Nephron (organoid): ENCODE measurements around the gene APH1A.

Experiments used
- H3K27ac Mint-ChIP-seq, 3 experiments: 2 replicates each; pipeline ENCODE4 v1.8.0; 2020; ENCODE audit warnings: mixed read lengths in 3 of 3, mild to moderate bottlenecking in 2 of 3, moderate library complexity in 1 of 3
- H3K27me3 Mint-ChIP-seq: 2 replicates; pipeline ENCODE4 v1.8.0; 2021; ENCODE audit warnings: low read depth, mild to moderate bottlenecking, moderate library complexity, mixed read lengths
- H3K36me3 Mint-ChIP-seq: 2 replicates; pipeline ENCODE4 v1.8.0; 2020; ENCODE audit warnings: low read depth, mixed read lengths
- H3K4me1 Mint-ChIP-seq: 2 replicates; pipeline ENCODE4 v1.8.0; 2020; ENCODE audit warnings: mixed read lengths
- H3K4me3 Mint-ChIP-seq, 3 experiments: 2 replicates each; pipeline ENCODE4 v1.8.0; 2020; ENCODE audit warnings: mild to moderate bottlenecking in 3 of 3, mixed read lengths in 3 of 3, moderate library complexity in 2 of 3
- H3K9me3 Mint-ChIP-seq: 2 replicates; pipeline ENCODE4 v1.8.0; 2020; ENCODE audit warnings: mixed read lengths
- CTCF ChIP-seq, 3 experiments: fragments of 200-600 bp; sonication (generic); IDR thresholded peaks; one replicate each; pipeline ENCODE4 v1.5.0; 2021; ENCODE audit warnings: antibody characterized with exemption in 3 of 3; ENCODE audit not compliant: unreplicated experiment in 3 of 3

APH1A gene

GRCh38 chr1:150282558-150282958 is 13.7 kb upstream of the APH1A start:
- Mint-ChIP-seq H3K9me3 (no peaks in the 10 kb centered on the region), H3K4me3 (peak overlapping the region; percentile 83 to 89 (median 84)), H3K36me3 (peaks cover 36% of the 10 kb centered on the region), H3K27ac (peak overlapping the region; percentile 23 to 81 (median 64)), H3K27me3 (no peaks in the 10 kb centered on the region), H3K4me1 (peaks cover 31% of the 10 kb centered on the region)
- no peak for TF ChIP-seq CTCF (IDR thresholded peaks at IDR 0.05; ENCODE audit: unreplicated experiment in 3 of 3)

- peak within 1 kb of the TSS; percentile 83 to 89 (median 84) for H3K4me3 Mint-ChIP-seq
- no peak for TF ChIP-seq CTCF (IDR thresholded peaks at IDR 0.05; ENCODE audit: unreplicated experiment in 3 of 3)
- H3K36me3 Mint-ChIP-seq: peaks cover 38% of the 10 kb centered on the region
- H3K27me3 Mint-ChIP-seq: no peaks in the 10 kb centered on the region
- H3K4me1 Mint-ChIP-seq: peaks cover 31% of the 10 kb centered on the region
- H3K27ac Mint-ChIP-seq: peak within 1 kb of the TSS; percentile 44 to 81 (median 64)
- H3K9me3 Mint-ChIP-seq: no peaks in the 10 kb centered on the region
Measured at GRCh38 chr1:150281758-150282557, 13.1 kb upstream of the APH1A start, which contains the start of gene CIART. CIART (plus strand) TSS chr1:150282554; CDS start chr1:150283268, 714 bp downstream.

GRCh38 chr1:150281221-150281757 is 12.5 kb upstream of the APH1A start:
- H3K9me3 Mint-ChIP-seq: no peaks in the 10 kb centered on the region
- H3K4me1 Mint-ChIP-seq: peaks cover 31% of the 10 kb centered on the region
- H3K27me3 Mint-ChIP-seq: peaks cover under 1% of the 10 kb centered on the region
- peak overlapping the region; percentile 83 to 89 (median 84) for H3K4me3 Mint-ChIP-seq
- peak; percentile 59 to 71 (median 69) for TF ChIP-seq CTCF (IDR thresholded peaks at IDR 0.05; ENCODE audit: unreplicated experiment in 3 of 3)
- peaks cover 39% of the 10 kb centered on the region for H3K36me3 Mint-ChIP-seq
- peak overlapping the region; percentile 26 to 53 (median 44) for H3K27ac Mint-ChIP-seq

DNA sequence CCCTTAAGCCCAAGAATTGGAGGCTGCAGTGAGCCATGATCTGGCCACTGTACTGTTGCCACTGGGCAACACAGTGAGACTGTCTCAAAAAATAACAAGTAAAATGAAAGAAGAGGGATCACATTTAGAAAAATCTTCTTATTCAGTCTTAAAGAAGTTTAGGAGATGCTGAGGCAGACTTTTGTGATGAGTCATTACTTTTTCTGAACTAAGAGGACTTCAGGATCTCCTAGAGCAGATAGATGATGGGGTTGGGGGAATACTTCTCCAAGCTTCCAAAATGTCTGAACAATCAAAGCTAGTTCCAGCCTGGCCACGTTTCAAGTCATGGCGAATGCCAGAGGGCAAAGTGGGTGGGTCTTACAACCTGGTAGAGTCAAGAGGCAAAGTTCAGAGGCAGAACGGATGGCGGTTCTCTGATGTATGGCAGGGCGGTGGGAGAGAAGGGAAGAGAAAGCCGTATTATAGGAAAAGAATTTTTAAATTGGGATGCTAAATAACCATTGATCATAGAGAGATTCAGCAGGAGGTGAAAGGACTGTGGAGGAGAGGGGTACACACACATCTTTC is 11.4 kb upstream of the APH1A start:
- Mint-ChIP-seq H3K27ac (no peak overlapping the region), H3K4me1 (peaks cover 31% of the 10 kb centered on the region), H3K9me3 (no peaks in the 10 kb centered on the region), H3K36me3 (peaks cover 47% of the 10 kb centered on the region), H3K4me3 (peak overlapping the region; percentile 47 to 70 (median 68)), H3K27me3 (peaks cover 6% of the 10 kb centered on the region)
- TF ChIP-seq CTCF (IDR thresholded peaks at IDR 0.05; ENCODE audit: unreplicated experiment in 3 of 3): no peak

- Mint-ChIP-seq H3K27me3 (peaks cover 6% of the 10 kb centered on the region), H3K9me3 (no peaks in the 10 kb centered on the region), H3K4me3 (peak overlapping the region; percentile 84 to 90 (median 88)), H3K36me3 (peaks cover 24% of the 10 kb centered on the region), H3K4me1 (peaks cover 35% of the 10 kb centered on the region), H3K27ac (peak overlapping the region; percentile 97 to 98 (median 97))
- no peak for TF ChIP-seq CTCF (IDR thresholded peaks at IDR 0.05; ENCODE audit: unreplicated experiment in 3 of 3)
Measured at GRCh38 chr1:150273311-150273710, 4.5 kb upstream of the APH1A start.
